CMK (cell line): Measurements from ENCODE around the gene PNMT.

Experiments used
- DNase-seq: peaks from one replicate; pipeline ENCODE4 v3.0.0-alpha.2; 2010; ENCODE audit warnings: low read depth

PNMT gene, protein sequence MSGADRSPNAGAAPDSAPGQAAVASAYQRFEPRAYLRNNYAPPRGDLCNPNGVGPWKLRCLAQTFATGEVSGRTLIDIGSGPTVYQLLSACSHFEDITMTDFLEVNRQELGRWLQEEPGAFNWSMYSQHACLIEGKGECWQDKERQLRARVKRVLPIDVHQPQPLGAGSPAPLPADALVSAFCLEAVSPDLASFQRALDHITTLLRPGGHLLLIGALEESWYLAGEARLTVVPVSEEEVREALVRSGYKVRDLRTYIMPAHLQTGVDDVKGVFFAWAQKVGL

DNA sequence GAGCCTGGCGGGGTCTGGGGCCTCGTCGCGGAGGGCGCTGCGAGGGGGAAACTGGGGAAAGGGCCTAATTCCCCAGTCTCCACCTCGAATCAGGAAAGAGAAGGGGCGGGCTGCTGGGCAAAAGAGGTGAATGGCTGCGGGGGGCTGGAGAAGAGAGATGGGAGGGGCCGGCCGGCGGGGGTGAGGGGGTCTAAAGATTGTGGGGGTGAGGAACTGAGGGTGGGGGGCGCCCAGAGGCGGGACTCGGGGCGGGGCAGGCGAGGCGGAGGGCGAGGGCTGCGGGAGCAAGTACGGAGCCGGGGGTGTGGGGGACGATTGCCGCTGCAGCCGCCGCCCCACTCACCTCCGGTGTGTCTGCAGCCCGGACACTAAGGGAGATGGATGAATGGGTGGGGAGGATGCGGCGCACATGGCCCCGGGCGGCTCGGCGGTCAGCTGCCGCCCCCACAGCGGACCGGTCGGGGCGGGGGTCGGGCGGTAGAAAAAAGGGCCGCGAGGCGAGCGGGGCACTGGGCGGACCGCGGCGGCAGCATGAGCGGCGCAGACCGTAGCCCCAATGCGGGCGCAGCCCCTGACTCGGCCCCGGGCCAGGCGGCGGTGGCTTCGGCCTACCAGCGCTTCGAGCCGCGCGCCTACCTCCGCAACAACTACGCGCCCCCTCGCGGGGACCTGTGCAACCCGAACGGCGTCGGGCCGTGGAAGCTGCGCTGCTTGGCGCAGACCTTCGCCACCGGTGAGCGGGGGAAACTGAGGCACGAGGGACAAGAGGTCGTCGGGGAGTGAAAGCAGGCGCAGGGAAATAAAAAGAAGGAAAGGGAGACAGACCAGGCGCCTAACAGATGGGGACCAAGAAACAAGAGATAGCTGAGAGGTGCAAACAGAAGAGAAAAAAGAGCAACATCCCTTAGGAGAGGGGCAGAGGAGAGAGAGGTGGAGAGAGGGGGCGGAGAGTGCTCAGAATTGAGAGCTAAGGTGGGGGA lies at the start of gene PNMT:
Gene PNMT (plus strand): TSS at position 509 of the 980 bp plus-strand sequence. CDS start 23 bp downstream, at position 532.
- DNase-seq = no peak

DNA sequence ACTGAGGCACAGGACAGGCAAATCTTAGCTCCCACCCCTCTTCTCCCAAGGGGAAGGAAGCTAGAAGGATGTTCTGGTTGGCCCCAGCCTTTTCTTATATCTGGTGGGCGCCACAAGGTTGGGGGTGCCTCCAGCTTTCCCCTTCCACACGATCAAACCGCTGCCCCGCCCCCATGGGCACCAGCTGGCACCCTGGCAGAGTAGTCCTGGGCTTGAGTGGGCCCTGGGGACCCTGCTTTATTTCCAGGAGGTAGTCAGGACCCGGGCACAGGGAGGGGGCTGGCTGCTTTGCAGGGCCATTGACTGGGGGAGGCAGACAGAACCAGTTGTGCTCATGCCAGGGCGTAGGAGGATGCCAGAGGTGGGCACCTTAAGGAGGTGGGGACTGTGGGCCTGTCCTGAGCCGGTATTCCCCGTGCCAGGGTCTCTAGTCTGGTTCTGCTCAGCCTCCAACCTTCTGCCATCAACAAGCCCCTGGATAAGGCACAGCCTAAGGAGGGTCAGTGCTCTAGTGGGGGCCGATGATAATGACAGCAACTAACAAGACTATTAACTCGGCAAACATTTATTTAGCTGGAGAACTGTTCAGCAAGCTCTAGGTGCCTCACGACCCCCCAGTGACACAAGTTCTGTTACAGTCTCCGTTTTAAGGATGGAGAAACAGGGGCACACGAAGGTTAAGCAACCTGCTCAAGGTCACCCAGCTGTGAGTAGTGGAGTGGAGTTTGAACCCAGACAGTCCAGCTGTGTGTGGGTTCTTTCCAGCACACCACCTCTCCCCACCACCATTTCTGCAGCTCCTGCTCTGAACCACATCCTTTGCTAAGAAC lies 49.1 kb upstream of the PNMT start:
- no peak for DNase-seq

DNA sequence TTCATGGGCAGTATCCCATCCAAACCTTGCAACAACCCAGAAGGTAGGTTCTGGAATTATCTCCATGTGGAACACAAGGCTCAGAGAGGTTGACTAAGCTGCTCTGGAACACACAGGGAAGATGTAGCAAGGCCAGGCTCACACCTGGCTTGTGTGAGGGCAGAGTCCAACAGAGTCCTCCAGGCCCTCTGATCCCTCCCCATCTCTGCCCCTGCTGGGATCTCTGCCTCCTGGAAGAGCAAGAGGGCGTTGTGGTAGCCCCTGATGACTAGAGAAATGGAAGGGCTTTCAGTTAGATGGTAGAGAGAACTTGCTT lies 48.5 kb upstream of the PNMT start:
- DNase-seq = no peak

DNA sequence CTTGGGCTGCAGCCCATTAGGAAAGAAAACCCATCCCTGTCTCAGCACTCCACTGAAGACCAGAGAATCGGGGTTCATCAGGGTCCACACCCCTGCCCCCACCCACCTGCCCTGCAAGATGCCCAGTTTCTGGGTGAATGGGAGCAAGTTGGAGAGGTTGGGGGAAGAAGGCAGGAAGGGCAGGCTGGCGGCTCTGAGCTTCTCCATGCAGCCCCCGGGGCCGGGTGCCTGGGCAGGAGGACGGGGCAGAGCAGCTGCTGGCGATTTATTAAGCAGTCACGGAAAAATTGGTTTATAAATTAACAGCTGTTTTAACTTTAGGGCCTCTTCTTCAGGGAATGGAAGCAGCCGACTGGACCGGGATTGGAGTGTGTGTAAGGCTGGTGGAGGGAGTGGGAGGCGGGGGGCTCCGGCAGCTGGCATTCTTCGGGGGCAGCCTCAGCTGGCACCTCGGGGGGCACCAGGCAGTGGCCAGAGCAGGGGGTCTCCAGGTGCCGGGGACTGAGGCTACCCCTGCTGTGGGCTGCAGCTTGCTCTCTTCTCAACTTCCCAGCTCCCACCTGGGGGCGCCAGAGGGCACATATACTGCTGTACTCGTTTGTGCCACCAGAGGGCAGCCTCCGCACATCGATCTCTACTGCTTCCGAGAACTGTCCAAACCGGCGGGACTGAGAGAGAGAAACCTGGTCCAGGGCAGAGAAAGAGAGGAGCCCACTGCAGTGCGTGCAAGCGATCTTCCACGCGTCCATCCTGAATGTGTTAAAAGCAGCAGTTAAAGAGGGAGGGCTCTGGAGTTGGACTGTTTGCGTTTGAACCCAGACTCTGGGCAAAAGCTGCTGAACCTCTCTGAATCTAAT lies 46.5 kb upstream of the PNMT start:
- peak; percentile 57 for DNase-seq

DNA sequence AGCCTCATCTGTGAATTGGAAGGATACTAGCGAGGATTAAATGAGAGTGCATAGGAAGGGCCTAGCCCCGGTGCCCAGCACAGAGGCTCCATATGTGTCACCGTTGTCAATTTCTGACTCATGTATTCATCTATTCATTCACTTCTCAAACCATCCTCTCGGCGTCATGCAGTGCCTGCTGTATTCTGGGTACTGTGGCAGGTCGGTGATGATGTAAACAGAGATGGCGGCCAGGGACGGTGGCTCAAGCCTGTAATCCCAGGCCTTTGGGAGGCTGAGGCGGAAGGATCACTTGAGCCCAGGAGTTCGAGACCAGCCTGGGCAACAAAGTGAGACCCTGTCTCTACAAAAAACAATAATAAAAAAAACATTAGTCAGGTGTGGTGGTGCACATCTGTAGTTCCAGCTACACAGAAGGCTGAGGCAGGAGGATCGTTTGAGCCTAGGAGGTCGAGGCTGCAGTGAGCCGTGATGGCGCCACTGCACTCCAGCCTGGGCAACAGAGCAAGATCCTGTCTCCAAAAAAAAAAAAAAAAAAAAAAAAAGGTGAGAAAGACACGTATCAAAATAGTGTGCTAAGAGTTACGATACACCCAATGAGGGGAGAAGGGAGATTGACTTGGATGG lies 45.8 kb upstream of the PNMT start:
- no peak for DNase-seq

DNA sequence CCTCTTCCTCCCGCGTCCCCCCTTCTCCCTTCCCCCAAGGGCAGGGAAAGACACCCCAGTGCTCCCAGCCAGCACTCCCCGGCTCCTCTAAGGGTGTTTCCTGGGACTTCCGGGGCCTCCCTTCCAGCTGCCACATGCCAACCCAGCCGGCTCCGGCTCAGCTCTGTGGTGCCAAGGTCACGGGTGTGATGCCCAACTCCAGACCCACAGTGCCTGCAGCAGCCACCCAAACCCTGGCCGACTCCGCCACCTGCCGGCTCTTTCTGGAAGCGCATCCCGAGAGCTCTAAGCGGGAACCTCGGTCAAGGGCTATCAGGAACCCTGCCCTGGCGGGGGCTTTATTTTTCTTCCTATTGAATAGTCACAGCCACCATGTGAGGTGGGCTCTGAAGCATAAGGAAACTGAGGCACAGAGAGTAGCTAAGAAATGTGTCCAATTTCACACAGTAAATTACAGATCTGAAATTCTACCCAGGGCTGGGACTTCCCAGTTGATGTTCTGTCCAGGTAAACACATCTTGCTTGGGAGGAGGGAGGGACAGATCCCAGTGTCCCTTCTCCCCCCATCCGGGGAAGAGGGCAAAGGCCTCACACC lies 44.8 kb upstream of the PNMT start:
- DNase-seq = peak; percentile 45

DNA sequence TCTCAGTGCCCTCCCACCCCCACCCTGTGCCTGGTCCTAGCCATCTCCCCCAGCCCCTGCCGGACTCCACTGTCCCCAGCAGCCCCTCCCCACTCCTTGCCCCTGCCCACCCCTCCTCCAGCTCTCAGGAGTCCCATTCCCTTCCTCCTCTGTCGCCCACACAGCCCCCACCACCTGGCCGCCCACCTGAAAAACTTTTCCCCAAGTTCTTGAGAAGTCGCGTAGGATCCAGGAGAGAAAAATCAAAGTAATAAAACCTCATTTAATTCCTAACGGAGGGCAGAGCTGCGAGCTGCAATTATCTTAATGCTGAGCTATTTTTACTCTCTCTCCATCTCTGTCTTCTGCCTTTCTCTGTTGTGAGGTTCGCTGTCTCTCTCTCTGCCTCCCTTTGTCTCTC lies 43.9 kb upstream of the PNMT start:
- DNase-seq = no peak

DNA sequence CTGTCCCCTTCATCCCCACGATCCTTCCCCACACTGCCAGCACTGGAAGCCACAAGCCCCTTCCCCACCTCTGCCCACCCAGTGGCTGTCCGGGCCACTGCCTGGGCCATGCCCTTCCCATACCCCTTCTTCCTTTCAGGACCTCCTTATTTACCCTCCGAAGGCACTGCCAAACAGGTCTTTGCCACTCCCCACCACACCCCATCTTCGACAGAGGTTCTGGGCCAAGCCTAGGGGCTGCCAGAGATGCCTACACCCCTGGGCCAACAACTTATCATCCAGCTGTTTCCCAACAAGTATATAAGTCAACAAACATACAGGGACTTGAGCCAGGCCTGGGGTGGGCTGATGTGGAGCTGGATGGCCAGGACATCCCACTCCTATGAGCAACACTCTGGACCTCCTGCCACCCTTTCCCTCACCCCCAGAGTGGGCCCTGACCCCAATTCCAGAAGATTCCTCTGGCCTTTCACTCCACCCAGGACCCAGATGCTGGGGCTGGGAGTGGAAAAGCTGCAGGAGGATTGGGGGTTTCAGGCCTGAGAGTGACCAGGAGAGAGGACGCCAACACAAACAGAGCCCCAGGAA lies 43.0 kb upstream of the PNMT start:
- DNase-seq = no peak

GRCh38 chr17:39626171-39627046 lies 41.8 kb upstream of the PNMT start, which contains the start of gene PPP1R1B:
TSS of gene PPP1R1B (plus strand) at chr17:39626952. CDS start at chr17:39627393, 441 bp downstream.
- no peak for DNase-seq

DNA sequence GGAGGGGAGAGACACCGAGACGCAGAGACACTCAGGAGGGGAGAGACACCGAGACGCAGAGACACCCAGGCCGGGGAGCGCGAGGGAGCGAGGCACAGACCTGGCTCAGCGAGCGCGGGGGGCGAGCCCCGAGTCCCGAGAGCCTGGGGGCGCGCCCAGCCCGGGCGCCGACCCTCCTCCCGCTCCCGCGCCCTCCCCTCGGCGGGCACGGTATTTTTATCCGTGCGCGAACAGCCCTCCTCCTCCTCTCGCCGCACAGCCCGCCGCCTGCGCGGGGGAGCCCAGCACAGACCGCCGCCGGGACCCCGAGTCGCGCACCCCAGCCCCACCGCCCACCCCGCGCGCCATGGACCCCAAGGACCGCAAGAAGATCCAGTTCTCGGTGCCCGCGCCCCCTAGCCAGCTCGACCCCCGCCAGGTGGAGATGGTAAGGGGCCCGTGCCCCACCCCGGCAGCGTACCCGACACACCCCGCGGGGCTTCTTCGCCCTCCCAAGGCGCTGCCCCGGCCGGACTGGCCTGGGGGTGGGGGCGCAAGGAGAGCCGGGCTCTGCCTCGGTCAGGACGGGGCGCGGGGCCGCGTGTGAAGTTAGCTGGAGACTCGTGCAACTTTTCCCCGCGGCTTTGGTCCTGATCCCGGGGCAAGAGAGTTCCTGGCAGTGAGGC lies 41.1 kb upstream of the PNMT start:
- no peak for DNase-seq

DNA sequence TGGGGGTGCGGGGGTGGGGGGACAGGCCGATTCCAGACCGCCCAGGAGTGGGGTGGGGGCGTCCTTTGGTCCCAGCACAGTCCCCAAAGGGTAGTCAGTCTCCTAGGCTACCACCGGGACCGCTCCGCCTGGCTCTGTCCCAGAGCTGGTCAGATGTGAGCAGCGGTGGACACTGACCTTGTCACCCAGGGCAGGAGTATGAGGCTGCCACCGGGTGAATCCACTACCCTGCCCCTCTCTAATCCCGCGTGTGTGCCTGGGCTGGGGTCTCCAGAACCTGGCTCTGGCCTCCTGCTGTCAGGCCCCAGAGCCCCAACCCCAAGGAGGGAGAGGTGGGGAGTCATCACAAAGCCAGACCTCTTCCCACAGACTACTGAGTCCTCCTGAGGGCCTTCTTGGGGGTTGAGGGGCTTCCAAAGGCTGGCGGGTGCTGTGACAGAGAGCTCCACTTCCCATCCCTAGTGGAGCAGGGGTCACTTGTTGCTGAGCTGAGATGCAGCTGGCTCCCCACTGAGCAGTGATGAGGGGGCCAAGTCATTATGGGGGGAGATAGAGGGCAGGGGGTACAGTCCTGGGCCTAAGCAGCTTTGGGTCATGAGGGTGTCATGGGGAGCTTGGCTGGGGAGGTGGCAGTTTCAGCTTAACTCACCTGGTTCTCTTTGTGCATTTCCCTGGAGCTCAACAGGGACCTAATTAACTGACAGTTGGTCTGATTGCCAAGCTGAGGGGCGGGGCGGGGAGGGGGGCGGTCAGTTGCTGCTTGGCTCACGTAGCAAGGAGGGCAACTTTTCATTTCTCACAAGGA lies 40.3 kb upstream of the PNMT start:
- DNase-seq = no peak

- no peak for DNase-seq
These were observed 39.4 kb upstream of the PNMT start for GRCh38 chr17:39628655-39629493.

- no peak for DNase-seq
These were observed 38.8 kb upstream of the PNMT start for GRCh38 chr17:39629494-39629880.

GRCh38 chr17:39629898-39630297 lies 38.4 kb upstream of the PNMT start:
- DNase-seq = no peak

DNA sequence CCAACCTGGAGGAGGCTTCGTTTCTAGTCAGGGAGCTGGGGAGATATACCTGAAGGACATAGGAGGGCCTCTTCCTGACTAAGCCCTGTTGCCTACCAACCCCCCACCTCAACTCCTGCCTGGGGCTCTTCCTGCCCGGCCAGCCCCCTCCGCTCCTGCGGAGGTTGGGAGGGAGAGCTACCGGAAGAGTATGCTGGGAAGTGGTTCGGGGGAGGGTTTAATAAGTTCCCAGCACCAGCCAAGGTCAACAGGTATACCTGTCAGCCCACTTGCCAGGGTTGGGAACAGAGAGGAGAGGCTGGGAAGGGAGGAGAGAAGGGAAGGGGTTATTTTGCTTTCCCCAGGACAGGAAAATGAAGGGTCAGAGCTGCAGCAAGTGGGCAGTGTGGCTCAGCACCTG lies 36.9 kb upstream of the PNMT start:
- DNase-seq = no peak

GRCh38 chr17:39632153-39632941 lies 35.9 kb upstream of the PNMT start:
- no peak for DNase-seq
